HG03469 (cell line): ENCODE measurements around the gene LYVE1.
A peak's percentile ranks its signal among the peaks of the same experiment; 100 is the strongest.

Source experiments
- ATAC-seq: cut with Tn5 transposase; IDR thresholded peaks from one replicate; pipeline ENCODE4 v1.9.1; 2021; ENCODE audit warnings: mild to moderate bottlenecking, moderate library complexity, moderate number of reproducible peaks; ENCODE audit not compliant: unreplicated experiment

The LYVE1 gene

DNA sequence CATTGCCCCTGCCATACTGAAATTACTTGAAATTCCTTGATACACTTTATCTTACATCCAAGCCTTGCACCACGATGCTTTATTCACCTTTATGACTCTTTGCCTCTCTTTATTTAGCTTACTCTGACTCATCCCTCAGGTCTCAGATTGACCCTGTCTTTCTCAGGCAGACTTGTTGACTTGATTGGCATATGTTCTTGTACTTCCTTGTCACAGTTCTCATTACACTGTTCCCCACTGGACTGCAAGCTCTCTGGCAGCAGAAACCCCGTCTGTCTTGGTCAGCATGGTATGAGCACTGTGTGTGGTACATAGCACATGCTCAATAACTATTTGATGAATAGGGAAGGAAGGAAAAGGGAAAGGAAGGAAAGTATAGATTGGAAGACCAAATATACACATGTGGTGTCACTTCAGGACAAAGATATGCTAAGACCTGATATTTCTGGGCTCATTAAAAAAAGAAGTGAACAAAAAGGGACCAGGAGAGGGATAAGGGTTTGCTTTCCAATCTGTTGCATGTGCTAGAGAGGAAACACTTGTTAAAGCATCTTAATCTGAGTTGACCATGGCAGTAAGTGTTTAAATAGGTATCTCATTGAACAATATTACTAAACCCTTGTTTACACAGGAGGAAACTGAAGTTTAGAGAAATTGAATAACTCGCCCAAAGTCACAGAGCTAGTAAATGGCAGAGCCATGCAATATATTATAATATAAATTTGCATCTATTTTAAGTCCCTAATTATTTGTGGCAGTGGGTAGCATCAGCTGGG is 7.2 kb downstream of the LYVE1 start:
- ATAC-seq, result no peak

- ATAC-seq, result no peak
Observed at GRCh38 chr11:10558288-10558687, 10.2 kb downstream of the LYVE1 start.

DNA sequence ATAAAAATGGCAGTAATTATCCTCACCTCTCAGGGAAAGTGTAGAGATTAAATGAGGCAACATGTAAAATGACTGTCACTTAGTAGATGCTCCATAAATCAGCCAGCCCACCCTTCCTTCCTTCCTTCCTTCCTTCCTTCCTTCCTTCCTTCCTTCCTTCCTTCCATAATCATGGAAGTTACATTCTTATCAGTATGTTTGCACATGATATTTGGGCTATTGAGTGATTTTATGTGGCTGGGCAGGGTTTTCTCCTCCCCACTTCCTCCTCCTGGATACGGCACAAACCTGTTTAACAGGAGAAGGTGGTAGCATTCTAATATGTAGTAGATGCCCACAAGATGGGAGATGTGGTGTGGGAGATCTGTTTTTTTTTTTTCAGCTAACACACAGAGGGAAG is 11.9 kb downstream of the LYVE1 start:
- ATAC-seq, result no peak

GRCh38 chr11:10551845-10552352 is 16.6 kb downstream of the LYVE1 start:
- ATAC-seq, result no peak

DNA sequence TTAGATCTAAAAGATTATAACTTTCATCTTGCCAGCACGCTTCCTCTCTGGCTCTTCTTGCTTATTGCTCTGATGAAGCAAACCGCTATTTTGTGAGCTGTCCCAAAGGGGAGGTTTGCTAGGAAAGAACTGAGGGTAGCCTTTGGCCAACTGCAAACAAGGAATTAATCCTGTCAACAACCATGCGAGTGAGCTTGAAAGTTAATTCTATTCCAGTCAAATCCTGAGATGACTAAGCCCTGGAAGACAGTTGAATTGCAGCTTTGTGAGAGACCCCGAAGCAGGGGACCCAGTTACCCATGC is 17.2 kb downstream of the LYVE1 start:
- no peak for ATAC-seq

GRCh38 chr11:10550503-10551289 is 17.8 kb downstream of the LYVE1 start:
- no peak for ATAC-seq

DNA sequence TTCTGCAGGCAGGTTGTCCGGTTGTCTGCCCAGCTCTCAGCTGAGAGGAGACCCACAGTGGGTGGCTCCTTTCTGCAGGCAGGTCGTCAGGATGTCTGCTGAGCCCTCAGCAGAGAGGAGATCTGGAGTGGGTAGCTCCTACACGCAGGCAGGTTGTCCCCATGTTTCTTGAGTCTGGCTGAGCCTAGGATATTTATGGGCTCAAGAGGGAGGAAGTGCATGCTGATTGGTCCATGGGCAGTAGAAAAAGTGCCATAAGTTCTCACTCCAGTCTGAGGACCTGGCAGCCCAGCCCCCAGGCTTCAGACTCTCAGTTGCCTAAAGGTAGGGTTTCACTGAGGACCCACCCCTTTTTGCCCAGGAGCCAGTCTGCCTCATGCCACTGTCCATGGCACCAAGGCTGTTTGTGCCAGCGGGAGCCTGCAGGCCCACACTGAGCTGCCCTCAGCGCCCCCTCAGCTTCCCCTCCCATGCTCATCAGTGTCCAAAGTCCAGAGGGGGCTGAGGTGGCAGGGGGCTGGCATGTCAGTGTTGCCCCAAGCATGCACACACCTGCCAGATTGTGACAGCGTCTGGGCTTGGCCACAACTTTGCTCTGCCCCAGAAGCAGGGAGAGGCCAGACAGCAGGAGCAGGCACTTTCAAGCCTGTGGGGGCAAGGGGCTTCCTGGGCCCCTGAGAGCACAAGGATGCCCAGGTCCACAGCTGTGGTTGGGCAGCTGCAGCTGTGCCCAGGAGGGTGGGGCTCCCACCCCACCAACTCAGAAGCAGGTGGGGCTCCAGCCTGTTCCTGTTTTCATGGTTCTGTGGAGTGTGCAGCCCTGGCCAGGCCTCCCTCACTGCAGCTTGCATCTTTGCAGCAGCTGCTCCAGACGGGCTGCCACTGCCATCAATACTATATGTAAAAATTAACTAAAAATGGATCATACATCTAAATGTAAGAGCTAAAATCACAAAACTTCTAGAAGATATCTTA is 23.7 kb downstream of the LYVE1 start:
- ATAC-seq, result no peak

- ATAC-seq, result no peak
Observed at GRCh38 chr11:10543782-10544181, 24.7 kb downstream of the LYVE1 start.

DNA sequence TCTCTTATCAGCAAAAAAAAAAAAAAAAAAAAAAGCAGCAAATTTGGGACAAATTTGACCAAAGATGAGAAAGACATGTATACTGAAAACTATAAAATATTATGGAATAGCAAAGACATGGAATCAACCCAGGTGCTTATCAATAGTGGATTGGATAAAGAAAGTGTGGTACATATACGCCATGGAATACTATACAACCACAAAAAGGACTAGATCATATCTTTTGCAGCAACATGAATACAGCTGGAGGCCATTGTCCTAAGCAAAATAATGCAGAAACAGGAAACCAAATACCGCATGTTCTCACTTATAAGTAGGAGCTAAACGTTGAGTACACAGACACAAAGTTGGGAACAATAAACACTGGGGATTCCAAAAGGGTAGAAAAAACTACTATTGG is 25.7 kb downstream of the LYVE1 start:
- no peak for ATAC-seq

GRCh38 chr11:10541561-10541930 is 26.9 kb downstream of the LYVE1 start:
- ATAC-seq, result no peak

GRCh38 chr11:10540915-10541560 is 27.4 kb downstream of the LYVE1 start, which contains the start of gene RNF141:
TSS of gene RNF141 (minus strand) at chr11:10541187. CDS start at chr11:10534158, 7,029 bp downstream.
- ATAC-seq, result peak; percentile 87

DNA sequence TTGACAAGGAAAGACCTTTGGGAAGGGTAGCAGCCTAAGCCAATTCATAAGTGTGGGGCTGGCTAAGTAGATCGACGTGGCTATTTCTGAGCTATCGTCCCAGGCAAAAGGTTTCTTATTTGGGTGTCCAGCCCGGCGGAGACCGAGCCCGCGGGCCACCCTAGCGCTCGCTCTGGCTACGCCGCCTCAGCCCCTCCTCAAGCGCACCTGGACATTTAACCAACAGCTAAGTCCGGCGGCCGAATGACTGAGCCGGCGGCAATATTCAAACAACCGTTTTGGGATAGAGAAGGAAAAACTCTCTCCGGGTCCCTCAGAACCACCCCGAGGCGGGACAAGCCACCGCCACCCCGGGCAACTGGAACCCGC is 27.9 kb downstream of the LYVE1 start:
- ATAC-seq, result peak; percentile 11

DNA sequence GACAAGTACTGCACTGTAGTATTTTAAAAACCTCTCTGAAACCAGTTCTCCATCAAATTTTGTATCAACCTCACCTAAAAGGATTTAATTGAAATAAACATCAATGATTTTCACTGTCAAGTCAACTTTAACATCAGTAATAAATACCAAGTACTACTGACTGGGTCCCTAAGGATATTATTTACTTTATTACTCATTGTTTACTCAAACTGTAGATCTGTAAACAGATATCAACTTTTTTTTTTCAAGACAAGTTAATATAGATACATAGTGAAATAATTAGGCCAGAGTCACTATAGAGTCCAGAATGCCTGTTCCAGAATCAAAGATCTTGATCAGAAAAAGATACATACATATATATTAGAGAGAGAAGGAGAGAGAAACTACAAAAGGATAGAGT is 29.1 kb downstream of the LYVE1 start:
- no peak for ATAC-seq

- ATAC-seq, result no peak
Observed at GRCh38 chr11:10538924-10539323, 29.5 kb downstream of the LYVE1 start.

DNA sequence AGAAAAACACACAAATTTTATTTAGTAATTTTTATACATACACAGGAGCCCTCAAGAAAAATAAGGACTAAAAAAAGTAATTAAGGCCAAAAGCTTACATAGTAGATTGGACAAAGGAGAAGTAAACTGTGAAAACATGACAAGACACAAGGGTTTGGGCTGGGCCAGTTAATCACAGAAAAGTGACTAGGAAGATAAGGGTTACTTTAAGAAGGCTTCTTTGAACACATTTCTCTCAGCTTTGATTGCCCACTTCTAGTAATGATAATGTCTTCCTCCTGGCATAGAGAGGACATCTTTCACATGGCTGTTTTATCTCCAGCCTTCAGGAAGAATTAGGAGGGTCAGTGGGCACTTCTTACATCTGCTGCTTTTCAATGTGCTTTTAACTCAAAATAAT is 30.9 kb downstream of the LYVE1 start:
- ATAC-seq, result no peak

DNA sequence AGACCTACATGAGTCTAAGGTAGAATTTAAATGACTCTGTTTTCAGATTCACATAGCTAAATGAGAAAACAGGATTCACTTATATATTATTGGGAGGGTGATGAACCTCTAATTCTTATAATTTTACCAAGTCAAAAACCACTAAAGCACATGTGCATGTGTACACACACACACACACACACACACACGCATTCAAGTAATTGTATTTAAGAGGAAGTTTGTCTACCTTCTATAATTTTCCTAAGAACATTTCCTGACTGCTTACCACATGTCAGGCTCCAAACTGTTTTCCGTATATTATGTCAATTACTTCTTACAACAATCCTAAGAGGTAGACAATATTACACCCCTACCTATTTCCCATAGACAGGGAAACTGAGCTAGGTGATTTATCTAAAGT is 34.1 kb downstream of the LYVE1 start:
- ATAC-seq, result no peak

- ATAC-seq, result no peak
Observed at GRCh38 chr11:10533323-10533722, 35.1 kb downstream of the LYVE1 start.

DNA sequence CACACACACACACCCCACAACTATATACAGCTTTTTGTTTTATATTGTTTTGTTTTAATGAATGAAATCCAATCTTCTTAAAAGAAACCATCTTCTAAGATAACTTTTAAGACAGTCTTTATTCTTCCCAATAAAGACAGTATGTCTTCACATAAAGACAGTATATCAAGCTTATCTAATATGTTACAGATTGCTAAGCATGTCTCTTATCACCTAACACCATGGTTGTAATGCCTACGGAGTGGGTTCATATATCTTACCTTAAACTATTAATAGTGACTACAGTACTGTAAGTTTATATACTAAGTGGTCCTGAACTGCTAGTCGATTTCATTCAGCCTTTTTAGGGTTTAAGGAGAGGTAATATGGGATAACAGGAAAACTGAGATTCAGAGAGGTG is 35.9 kb downstream of the LYVE1 start:
- ATAC-seq, result no peak

- ATAC-seq, result no peak
Observed at GRCh38 chr11:10529279-10529678, 39.2 kb downstream of the LYVE1 start.

GRCh38 chr11:10528121-10528520 is 40.3 kb downstream of the LYVE1 start:
- ATAC-seq, result no peak
